HepG2 (cell line): ENCODE results near the gene MOGAT3. TPM values are rescaled to one million over a fixed set of nuclear protein-coding genes. Genes with fewer than 3 reads are reported as not detected.

Experiments
- GABPB1 ChIP-seq: IDR thresholded peaks from 2 replicates; pipeline ENCODE4 v1.6.1; 2016; ENCODE audit warnings: mild to moderate bottlenecking, missing genetic modification reagents, moderate library complexity, missing compliant biosample characterization
- GZF1 ChIP-seq: sonication (generic); formaldehyde crosslinking; IDR thresholded peaks from 2 replicates; pipeline ENCODE4 v1.5.1; 2020; ENCODE audit warnings: mild to moderate bottlenecking, missing genetic modification reagents
- HNRNPLL ChIP-seq: fragments of 200-400 bp; formaldehyde crosslinking; IDR thresholded peaks from 2 replicates; pipeline ENCODE4 v1.6.1; 2017; ENCODE audit warnings: mild to moderate bottlenecking, low read depth, low read length; ENCODE audit not compliant: poor library complexity, severe bottlenecking
- KLF13 ChIP-seq: sonication (generic); formaldehyde crosslinking; IDR thresholded peaks from 2 replicates; pipeline ENCODE4 v1.4.0; 2020; ENCODE audit warnings: mild to moderate bottlenecking, missing genetic modification reagents
- PTBP1 ChIP-seq: fragments of 200-400 bp; formaldehyde crosslinking; IDR thresholded peaks from 2 replicates; pipeline ENCODE4 v1.6.1; 2018; ENCODE audit warnings: low read length, low read depth; ENCODE audit not compliant: poor library complexity, severe bottlenecking
- REXO4 ChIP-seq: sonication (generic); formaldehyde crosslinking; IDR thresholded peaks from 2 replicates; pipeline ENCODE4 v1.8.0; 2022; ENCODE audit warnings: missing genetic modification reagents, mild to moderate bottlenecking, borderline replicate concordance
- SETDB1 ChIP-seq: sonication (generic); formaldehyde crosslinking; IDR thresholded peaks from 2 replicates; pipeline ENCODE4 v1.5.1; 2020; ENCODE audit warnings: missing genetic modification reagents, mild to moderate bottlenecking, borderline replicate concordance
- SNAI1 ChIP-seq: sonication (generic); formaldehyde crosslinking; IDR thresholded peaks from 2 replicates; pipeline ENCODE4 v1.5.0; 2020; ENCODE audit warnings: mild to moderate bottlenecking, missing genetic modification reagents, borderline replicate concordance
- SNRNP70 ChIP-seq: fragments of 200-400 bp; formaldehyde crosslinking; IDR thresholded peaks from 2 replicates; pipeline ENCODE4 v1.6.1; 2017; ENCODE audit warnings: mild to moderate bottlenecking, low read depth, low read length, moderate library complexity
- SRSF9 ChIP-seq: fragments of 200-400 bp; formaldehyde crosslinking; IDR thresholded peaks from 2 replicates; pipeline ENCODE4 v1.6.1; 2018; ENCODE audit warnings: borderline replicate concordance, mild to moderate bottlenecking, low read depth, low read length; ENCODE audit not compliant: insufficient read depth, poor library complexity, severe bottlenecking
- ZBTB38 ChIP-seq: sonication (generic); formaldehyde crosslinking; IDR thresholded peaks from 2 replicates; pipeline ENCODE4 v1.5.1; 2020; ENCODE audit warnings: mild to moderate bottlenecking, missing genetic modification reagents
- ZNF598 ChIP-seq: sonication (generic); formaldehyde crosslinking; IDR thresholded peaks from 2 replicates; pipeline ENCODE4 v1.5.1; 2020; ENCODE audit warnings: mild to moderate bottlenecking, missing genetic modification reagents, borderline replicate concordance
- ZNF619 ChIP-seq: sonication (generic); formaldehyde crosslinking; IDR thresholded peaks from 2 replicates; pipeline ENCODE4 v1.4.0; 2020; ENCODE audit warnings: mild to moderate bottlenecking, missing genetic modification reagents
- ZNF678 ChIP-seq: sonication (generic); formaldehyde crosslinking; IDR thresholded peaks from 2 replicates; pipeline ENCODE4 v1.4.0; 2020; ENCODE audit warnings: mild to moderate bottlenecking, missing genetic modification reagents
- ZSCAN21 ChIP-seq: sonication (generic); formaldehyde crosslinking; IDR thresholded peaks from 2 replicates; pipeline ENCODE4 v1.8.0; 2022; ENCODE audit warnings: mild to moderate bottlenecking, missing genetic modification reagents, moderate library complexity, borderline replicate concordance
- ZSCAN25 ChIP-seq: sonication (generic); formaldehyde crosslinking; IDR thresholded peaks from 2 replicates; pipeline ENCODE4 v1.8.0; 2022; ENCODE audit warnings: mild to moderate bottlenecking, missing genetic modification reagents
- polyA plus RNA-seq, 8 experiments: library from polyadenylated mRNA; depleted of rRNA in 3 of 8; stranded (reverse) in 7 of 8; unstranded in 1 of 8; fragments of >200 nt; fragmentation: Illumina TruSeq in 4 of 8; extraction: Trizol in 4 of 8; gene quantifications; 2 replicates each; pipeline versions ENCODE4 v1.2.1 to v1.2.3, GENCODE V29; 2011 to 2016; ENCODE audit warnings: low read depth in 4 of 8, missing spikeins in 1 of 8, mixed read lengths in 1 of 8; ENCODE audit not compliant: insufficient read depth in 1 of 8
- total RNA-seq, 5 experiments: library from RNA; depleted of rRNA; stranded (reverse); fragments of >200 nt; fragmentation: Illumina TruSeq; extraction: Trizol; gene quantifications; 2 replicates each; pipeline ENCODE4 v1.2.3, GENCODE V29; 2016; ENCODE audit warnings: low read depth in 1 of 5
- TF ChIP-seq, protein P1 (sequence below), 2 experiments: sonication (generic) in 1 of 2; formaldehyde crosslinking in 1 of 2; IDR thresholded peaks; 2 replicates each; pipeline versions ENCODE4 v1.4.0 to v1.6.1; 2016 to 2020; ENCODE audit warnings: borderline replicate concordance in 1 of 2, low read depth in 1 of 2, mild to moderate bottlenecking in 1 of 2, missing genetic modification reagents in 1 of 2
- TF ChIP-seq, protein P2 (sequence below), 2 experiments: sonication (generic) in 1 of 2; formaldehyde crosslinking in 1 of 2; IDR thresholded peaks; 2 replicates each; pipeline versions ENCODE4 v1.4.0 to v1.6.1; 2018 to 2020; ENCODE audit warnings: missing genetic modification reagents in 2 of 2, borderline replicate concordance in 1 of 2, low read depth in 1 of 2, mild to moderate bottlenecking in 1 of 2, missing biosample characterization in 1 of 2
- TF ChIP-seq, protein P3 (sequence below): sonication (generic); formaldehyde crosslinking; IDR thresholded peaks from 2 replicates; pipeline ENCODE4 v1.8.0; 2022; ENCODE audit warnings: mild to moderate bottlenecking, missing genetic modification reagents, moderate library complexity

Gene MOGAT3
- total and polyA plus RNA-seq, 2 of the 13 experiments (the other 11 are each of a cell fraction or from before 2014, with no cell fraction given) = 22.5 to 30.5 TPM

DNA sequence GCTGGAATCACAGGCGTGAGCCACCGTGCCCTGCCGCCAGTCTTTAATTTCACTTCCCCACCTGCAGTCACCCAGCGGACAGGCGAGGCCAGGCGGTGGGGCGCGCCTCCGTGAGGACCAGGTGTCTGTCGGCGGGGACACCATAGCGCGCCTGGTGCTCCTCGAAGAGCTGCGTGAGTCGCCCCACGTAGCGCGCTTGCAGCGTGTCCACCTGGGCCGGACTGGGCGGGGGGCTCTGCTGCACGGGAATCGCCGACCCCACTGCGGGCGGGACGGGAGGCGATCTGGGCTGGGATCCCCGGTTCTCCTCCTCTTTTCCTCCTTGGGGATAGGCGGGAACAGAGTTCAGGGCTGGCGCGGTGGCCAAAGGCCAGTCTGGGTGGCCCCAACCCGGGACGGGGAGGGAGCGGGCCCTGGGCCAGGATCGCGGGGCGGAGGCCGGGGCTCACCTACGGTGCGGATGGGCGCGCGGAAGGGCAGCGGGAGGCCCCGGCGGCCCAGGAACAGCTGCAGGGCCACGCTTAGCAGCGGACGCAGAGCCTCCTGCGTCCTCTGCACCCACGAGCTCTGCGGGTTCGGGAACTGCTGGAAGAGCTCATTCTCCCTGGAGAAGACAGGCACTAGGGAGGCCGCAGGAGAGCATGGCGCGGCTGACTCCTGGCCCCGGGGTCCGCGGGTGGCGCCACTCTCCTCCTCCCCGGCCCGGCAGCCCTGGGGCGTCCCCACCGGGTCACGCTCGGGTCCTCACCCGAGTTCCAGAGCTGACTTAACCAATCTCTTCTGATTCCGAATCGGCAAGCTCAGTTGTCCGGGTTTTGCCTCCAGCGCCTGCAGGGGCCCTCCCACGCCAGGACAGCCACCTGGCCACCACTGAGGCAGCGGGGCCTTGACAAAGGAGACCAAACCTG lies 1.1 kb upstream of the MOGAT3 start (continued):
- TF ChIP-seq, protein P1, sequence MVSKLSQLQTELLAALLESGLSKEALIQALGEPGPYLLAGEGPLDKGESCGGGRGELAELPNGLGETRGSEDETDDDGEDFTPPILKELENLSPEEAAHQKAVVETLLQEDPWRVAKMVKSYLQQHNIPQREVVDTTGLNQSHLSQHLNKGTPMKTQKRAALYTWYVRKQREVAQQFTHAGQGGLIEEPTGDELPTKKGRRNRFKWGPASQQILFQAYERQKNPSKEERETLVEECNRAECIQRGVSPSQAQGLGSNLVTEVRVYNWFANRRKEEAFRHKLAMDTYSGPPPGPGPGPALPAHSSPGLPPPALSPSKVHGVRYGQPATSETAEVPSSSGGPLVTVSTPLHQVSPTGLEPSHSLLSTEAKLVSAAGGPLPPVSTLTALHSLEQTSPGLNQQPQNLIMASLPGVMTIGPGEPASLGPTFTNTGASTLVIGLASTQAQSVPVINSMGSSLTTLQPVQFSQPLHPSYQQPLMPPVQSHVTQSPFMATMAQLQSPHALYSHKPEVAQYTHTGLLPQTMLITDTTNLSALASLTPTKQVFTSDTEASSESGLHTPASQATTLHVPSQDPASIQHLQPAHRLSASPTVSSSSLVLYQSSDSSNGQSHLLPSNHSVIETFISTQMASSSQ (IDR thresholded peaks at IDR 0.05; ENCODE audit: low read depth) = no peak
- TF ChIP-seq, protein P1 (CRISPR knock-in tag; IDR thresholded peaks at IDR 0.05; ENCODE audit: borderline replicate concordance) = no peak
- TF ChIP-seq PTBP1 = no peak
- TF ChIP-seq SETDB1 (CRISPR knock-in tag) = no peak
- TF ChIP-seq, protein P2, sequence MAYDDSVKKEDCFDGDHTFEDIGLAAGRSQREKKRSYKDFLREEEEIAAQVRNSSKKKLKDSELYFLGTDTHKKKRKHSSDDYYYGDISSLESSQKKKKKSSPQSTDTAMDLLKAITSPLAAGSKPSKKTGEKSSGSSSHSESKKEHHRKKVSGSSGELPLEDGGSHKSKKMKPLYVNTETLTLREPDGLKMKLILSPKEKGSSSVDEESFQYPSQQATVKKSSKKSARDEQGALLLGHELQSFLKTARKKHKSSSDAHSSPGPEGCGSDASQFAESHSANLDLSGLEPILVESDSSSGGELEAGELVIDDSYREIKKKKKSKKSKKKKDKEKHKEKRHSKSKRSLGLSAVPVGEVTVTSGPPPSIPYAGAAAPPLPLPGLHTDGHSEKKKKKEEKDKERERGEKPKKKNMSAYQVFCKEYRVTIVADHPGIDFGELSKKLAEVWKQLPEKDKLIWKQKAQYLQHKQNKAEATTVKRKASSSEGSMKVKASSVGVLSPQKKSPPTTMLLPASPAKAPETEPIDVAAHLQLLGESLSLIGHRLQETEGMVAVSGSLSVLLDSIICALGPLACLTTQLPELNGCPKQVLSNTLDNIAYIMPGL (CRISPR knock-in tag; IDR thresholded peaks at IDR 0.05; ENCODE audit: borderline replicate concordance in 1 of 2, low read depth in 1 of 2) = peak; percentile 63 to 87; a peak in 2 of 4 replicates
- TF ChIP-seq GABPB1 = peak; percentile 76
- TF ChIP-seq KLF13 (CRISPR knock-in tag) = no peak
- no peak for TF ChIP-seq SNRNP70
- TF ChIP-seq ZNF598 (CRISPR knock-in tag) = no peak
- TF ChIP-seq, protein P3, sequence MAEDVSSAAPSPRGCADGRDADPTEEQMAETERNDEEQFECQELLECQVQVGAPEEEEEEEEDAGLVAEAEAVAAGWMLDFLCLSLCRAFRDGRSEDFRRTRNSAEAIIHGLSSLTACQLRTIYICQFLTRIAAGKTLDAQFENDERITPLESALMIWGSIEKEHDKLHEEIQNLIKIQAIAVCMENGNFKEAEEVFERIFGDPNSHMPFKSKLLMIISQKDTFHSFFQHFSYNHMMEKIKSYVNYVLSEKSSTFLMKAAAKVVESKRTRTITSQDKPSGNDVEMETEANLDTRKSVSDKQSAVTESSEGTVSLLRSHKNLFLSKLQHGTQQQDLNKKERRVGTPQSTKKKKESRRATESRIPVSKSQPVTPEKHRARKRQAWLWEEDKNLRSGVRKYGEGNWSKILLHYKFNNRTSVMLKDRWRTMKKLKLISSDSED (CRISPR knock-in tag) = 0 out of 2 replicates have a peak, but pooled peaks have one; percentile 59
- no peak for TF ChIP-seq SRSF9
- TF ChIP-seq HNRNPLL = peak; percentile 57
- TF ChIP-seq REXO4 = no peak
- no peak for TF ChIP-seq ZBTB38 (CRISPR knock-in tag)
- no peak for TF ChIP-seq ZNF619 (CRISPR knock-in tag)
- TF ChIP-seq ZSCAN21 = peak; percentile 74; the same call in 1 of the 2 replicates
- TF ChIP-seq SNAI1 (CRISPR knock-in tag) = 0 out of 2 replicates have a peak, but pooled peaks have one; percentile 59
- TF ChIP-seq ZNF678 (CRISPR knock-in tag) = no peak; the same call in 1 of the 2 replicates
- TF ChIP-seq GZF1 (CRISPR knock-in tag) = 0 out of 2 replicates have a peak, but pooled peaks have one; percentile 32
- TF ChIP-seq ZSCAN25 (CRISPR knock-in tag) = 0 out of 2 replicates have a peak, but pooled peaks have one; percentile 24
